Activated CD8-positive, alpha-beta memory T cell treated with anti-CD3 and anti-CD28 coated beads, Interleukin-2, amount 50 U/mL, for 1 hour (primary cell): ENCODE data around the gene PDS5A.
A peak's percentile ranks its signal among the peaks of the same experiment; 100 is the strongest.
"Not testable (repeated sequence)": the region's sequence is repeated elsewhere in the genome, so short reads cannot be mapped to it uniquely, and the experiment has no call there.

Experiments
- DNase-seq: peaks from one replicate; pipeline ENCODE4 v3.0.0-alpha.2; 2020; ENCODE audit errors: extremely low read depth

Gene PDS5A, protein sequence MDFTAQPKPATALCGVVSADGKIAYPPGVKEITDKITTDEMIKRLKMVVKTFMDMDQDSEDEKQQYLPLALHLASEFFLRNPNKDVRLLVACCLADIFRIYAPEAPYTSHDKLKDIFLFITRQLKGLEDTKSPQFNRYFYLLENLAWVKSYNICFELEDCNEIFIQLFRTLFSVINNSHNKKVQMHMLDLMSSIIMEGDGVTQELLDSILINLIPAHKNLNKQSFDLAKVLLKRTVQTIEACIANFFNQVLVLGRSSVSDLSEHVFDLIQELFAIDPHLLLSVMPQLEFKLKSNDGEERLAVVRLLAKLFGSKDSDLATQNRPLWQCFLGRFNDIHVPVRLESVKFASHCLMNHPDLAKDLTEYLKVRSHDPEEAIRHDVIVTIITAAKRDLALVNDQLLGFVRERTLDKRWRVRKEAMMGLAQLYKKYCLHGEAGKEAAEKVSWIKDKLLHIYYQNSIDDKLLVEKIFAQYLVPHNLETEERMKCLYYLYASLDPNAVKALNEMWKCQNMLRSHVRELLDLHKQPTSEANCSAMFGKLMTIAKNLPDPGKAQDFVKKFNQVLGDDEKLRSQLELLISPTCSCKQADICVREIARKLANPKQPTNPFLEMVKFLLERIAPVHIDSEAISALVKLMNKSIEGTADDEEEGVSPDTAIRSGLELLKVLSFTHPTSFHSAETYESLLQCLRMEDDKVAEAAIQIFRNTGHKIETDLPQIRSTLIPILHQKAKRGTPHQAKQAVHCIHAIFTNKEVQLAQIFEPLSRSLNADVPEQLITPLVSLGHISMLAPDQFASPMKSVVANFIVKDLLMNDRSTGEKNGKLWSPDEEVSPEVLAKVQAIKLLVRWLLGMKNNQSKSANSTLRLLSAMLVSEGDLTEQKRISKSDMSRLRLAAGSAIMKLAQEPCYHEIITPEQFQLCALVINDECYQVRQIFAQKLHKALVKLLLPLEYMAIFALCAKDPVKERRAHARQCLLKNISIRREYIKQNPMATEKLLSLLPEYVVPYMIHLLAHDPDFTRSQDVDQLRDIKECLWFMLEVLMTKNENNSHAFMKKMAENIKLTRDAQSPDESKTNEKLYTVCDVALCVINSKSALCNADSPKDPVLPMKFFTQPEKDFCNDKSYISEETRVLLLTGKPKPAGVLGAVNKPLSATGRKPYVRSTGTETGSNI (N-terminal part only)

DNA sequence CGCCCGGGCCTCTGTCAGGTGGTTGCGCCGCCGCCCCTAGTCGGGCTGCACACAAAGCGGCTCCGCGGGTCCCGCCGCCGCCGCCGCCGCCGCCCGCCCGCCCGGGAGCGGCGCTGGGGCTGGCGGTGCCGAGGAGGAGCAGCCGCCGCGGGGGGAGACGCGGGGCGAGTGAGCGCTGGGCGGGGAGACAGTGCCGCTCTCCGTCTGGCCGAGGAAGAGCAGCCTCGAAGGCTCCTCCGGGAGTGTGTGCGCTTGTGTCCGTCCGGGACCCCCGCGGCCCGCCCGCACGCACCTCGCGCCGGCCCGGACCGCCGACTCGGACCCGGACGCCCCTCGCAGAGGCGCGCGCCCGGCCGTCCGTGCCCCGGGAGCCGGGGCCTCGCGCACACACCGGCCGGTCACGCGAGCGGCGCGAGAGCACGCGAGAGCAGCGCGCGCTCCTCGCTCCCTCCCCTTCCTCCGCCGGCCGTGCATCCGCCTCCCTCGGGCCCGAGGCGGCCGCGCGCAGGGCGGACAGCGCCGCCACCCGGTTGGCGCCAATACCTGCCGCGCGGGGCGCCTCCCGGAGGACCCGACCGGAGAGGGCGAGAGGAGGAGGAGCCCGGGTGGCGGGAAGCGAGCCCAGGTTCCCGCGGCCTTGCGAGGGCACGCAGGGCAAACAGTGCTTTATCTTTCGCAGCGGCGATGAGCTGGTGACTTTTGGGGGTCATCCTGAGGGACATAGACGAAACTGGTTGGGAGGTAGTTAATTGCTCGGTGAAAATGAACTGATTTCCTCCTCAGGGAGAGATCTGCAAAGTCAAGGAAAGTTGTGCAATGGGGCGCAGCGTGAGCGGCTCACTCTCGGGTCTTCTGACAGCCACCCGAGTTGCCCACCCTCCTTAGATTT is at the start of gene PDS5A:
Gene PDS5A (minus strand): TSS at position 423 of the 889 bp plus-strand sequence. CDS start 1,334 bp downstream, outside the sequence.
- DNase-seq = peak; percentile 46

DNA sequence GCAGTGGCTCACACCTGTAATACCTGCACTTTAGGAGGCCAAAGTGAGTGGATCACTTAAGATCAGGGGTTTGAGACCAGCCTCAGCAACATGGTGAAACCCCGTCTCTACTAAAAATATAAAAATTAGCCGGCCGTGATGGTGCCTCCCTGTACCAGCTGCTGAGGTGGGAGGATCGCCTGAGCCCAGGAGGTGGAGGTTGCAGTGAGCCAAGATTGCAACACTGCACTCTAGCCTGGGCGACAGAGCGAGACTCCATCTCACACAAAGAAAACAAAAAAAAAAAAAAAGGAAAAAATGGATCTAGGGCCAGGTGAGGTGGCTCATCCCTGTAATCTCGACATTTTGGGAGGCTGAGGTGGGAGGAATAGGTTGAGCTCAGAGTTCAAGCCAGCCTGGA is 46.3 kb upstream of the PDS5A start:
- DNase-seq = not testable (repeated sequence)

GRCh38 chr4:40021116-40021515 is 43.4 kb upstream of the PDS5A start:
- not testable (repeated sequence) for DNase-seq

GRCh38 chr4:40020221-40020620 is 42.5 kb upstream of the PDS5A start:
- DNase-seq = no peak

DNA sequence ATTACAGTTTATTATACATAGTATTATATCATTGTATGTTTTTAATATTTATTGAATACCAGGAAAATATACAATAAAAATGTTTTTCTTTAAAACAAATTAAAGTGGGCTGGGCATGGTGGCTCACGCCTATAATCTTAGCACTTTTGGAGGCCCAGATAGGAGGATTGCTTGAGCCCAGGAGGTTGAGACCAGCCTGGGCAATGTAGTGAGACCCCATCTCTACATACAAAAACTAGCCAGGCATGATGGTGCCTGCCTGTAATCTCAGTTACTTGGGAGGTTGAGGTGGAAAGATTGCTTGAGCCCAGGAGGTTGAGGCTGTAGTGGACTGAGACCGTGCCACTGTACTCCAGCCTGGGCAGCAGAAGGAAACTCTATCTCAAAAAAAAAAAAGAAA is 38.3 kb upstream of the PDS5A start:
- no peak for DNase-seq

DNA sequence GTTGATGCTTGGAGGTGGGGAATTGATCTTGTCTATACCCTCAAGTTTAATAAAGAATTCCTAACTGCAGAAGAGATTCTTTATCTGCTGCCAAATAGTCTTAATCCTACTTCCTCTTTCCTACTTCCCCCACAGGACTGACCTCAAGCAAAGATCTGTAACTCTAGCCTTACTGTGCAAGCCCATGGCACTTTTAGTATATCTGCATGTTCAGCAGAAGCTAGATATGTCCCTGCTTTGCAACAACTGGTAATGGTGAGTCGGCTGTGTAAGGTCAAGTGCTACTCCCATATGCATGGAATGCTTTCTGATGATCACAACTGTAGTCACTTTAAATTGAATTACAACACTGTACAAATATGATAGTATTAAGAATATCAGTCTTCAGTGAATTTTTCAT is 26.3 kb upstream of the PDS5A start:
- no peak for DNase-seq

GRCh38 chr4:40000711-40001110 is 23.0 kb upstream of the PDS5A start:
- DNase-seq = no peak

DNA sequence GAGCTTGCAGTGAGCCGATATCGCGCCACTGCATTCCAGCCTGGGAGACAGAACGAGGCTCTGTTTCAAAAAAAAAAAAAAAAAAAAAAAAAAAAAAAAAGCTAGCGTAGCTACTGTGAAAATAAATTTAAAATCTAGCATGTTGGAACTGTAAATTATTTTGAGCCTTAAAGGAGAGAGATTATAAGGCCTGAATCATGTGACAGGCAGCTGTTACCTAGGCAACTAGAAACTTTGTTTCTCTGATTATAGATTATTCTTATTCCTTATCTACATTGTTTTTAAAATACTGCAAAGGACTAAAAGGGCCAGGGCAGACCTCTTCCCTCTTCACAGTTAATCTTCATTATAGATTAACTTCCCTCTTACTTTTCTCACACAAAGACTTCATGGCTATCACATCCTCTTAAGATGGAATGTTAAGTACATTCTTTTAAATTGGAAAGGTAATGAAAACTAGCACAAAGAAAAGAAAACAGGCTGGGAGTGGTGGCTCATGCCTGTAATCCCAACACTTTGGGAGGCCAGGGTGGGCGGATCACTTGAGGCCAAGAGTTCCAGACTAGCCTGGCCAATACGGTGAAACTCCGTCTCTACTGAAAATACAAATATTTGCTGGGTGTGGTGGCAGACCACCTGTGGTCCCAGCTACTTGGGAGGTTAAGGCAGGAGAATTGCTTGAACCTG is 21.1 kb upstream of the PDS5A start:
- DNase-seq = no peak

- no peak for DNase-seq
Observed at GRCh38 chr4:39996811-39997210, 19.1 kb upstream of the PDS5A start.

DNA sequence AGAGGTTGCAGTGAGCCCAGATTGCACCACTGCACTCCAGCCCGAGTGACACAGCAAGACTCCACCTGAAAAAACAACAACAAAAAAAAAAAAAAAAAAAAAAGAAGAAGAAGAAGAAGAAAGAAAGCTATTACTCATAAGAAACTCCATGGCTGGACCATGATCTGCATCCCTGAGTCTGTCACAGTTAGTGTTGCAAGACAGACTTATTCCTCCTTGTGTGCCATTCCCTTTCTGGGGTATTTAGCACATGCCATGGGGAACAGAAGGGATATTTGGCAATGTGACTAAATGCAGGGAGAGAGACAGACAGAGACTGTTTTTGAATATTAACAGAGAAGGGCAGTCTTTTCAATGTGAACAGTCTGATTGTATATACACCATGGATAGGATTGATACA is 16.7 kb upstream of the PDS5A start:
- no peak for DNase-seq

DNA sequence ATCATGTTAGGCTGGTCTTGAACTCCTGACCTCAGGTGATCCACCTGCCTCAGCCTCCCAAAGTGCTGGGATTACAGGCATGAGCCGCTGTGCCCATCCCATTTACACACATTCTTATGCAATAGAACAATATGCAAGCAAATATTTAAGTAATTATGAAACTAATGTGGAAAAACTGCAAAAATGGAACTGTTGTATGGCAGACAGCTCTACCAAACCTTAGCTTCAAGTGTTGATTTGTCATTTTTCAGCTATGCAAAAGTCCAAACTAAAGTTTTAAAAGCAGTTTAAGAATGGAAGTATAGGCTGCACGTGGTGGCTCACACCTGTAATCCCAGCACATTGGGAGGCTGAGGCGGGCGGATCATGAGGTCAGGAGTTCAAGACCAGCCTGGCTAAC is 11.7 kb upstream of the PDS5A start:
- not testable (repeated sequence) for DNase-seq

GRCh38 chr4:39987485-39987884 is 9.8 kb upstream of the PDS5A start:
- DNase-seq = no peak

DNA sequence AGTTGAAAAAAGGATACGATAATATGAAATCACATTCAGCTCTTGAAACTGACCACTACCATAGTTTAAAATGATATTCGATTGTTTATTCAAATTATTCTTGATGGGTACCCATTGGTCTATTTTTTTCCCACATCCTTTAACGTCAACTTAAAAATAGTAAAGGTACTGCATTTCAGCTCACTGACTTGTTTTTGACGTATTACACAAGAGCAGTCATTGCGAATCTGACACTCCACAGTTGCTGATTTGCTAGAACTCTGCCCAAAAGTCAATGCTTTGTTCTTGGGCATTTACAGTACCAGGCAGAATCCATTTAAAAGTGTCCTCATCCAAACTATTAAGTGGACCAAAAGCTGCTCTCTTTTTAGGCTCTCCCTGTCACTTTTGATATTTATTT is 1.2 kb upstream of the PDS5A start:
- no peak for DNase-seq

DNA sequence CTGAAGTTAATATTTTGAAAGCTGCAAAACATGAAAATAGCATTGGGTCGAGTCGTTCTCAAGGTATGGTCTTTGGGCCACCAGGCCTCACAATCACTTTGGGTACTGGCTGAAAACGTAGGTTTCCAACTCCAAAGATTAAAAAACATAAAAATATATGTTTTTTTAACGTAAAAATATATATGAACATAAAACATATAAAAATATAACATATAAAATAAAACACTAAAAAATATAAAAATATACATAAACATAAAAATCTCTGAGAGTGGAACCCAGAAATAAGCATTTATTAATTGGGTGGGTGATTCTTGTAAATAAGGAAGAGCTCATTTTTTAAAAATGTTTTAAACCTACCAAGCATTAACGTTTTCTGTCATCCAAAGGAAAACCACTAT is 666 bp upstream of the PDS5A start:
- DNase-seq = no peak

DNA sequence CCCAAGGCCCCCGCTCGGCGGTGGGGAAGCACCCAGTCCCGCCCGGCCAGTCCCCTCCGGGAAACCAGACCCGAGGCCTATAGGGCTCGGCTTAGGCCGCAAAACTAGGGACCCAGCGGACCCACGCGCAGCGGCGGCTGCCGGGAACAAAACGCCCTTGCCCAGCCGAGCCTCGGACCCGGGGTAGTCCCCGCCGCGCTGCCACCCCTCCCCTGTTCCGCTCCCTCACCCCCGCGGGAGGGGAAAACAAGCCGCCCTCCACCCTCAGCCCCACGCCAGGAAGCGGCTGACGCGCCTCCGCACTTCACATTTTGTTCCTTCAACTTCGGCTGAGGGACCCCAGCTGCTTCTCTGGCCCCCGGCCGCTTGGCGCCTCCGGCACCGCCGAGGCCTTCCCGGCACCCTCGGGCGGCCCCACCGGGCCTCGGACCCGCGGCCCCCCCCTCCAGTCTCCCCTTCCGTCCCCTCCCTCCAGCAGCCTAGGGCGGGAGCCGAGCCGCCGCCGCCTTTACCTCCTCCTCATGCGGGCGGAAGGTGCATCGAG is 694 bp downstream of the PDS5A start:
- no peak for DNase-seq

GRCh38 chr4:39976141-39976944 is 1.4 kb downstream of the PDS5A start:
- no peak for DNase-seq

DNA sequence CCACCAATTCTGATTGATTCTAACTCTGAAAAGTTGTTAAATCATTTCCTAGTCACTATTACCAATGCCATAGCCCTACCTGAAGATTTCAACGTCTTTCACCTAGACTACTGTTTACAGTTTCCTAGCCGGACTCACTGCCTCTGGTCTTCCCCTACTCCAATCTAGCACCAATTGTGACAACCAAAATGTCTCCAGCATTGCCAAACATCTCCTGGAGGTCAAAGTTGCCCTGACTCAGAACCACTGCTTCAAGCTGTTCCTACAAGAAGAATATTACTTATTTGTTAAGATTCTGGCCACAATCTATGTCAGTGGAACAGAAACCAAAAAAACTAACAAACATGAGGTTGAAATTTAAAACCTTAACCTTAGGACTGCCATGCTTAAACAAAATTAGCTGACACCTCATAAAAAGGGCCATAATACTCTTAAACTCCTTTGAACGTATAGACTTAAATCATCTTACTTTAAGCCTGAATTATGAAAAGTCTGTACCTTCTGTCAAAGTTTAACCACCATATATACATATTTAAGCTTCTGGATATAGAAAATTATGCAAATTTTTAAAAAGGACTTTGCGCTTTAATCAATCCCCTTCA is 2.1 kb downstream of the PDS5A start:
- no peak for DNase-seq

DNA sequence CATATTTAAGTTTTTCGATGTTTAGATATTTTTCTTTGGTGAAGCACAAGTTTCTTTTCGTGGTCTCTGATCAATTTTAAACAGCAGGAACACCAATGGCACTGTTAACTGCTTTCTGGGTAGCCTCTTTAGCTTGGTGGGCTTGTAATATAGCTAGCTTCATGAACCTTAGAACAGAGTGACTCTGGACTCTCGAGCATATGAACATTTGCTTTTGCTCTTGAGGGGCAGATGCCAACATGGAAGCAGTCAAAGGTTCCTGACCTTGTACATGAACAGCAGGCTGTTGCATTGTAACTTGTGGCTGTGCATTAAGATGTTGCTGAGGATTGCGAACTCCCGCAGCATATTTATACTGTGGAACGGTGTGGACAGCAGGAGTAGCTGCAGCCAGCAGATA is 4.7 kb downstream of the PDS5A start:
- DNase-seq = not testable (repeated sequence)
